ENCODE results near the gene ACSL1.

ACSL1 gene

DNA sequence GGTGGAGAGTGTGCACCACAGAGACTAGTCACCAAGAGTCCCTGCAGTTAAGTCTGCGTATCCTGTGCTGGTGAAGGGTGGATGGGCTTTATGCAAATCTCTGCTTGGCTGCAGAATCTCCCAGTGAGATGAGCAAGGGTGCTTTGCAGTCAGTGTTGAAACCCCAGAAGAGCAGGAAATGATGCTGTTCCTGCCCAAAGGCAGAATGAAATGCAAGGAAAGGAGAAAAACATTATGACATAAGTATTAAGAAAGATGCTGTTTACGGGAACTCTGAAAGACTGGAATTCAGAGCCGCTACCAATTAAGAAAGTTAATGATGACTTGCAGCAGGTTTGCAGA, 25.4 kb upstream of the ACSL1 start:
- TF ChIP-seq, protein P1, sequence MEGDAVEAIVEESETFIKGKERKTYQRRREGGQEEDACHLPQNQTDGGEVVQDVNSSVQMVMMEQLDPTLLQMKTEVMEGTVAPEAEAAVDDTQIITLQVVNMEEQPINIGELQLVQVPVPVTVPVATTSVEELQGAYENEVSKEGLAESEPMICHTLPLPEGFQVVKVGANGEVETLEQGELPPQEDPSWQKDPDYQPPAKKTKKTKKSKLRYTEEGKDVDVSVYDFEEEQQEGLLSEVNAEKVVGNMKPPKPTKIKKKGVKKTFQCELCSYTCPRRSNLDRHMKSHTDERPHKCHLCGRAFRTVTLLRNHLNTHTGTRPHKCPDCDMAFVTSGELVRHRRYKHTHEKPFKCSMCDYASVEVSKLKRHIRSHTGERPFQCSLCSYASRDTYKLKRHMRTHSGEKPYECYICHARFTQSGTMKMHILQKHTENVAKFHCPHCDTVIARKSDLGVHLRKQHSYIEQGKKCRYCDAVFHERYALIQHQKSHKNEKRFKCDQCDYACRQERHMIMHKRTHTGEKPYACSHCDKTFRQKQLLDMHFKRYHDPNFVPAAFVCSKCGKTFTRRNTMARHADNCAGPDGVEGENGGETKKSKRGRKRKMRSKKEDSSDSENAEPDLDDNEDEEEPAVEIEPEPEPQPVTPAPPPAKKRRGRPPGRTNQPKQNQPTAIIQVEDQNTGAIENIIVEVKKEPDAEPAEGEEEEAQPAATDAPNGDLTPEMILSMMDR (conservative IDR thresholded peaks at IDR 0.05; ENCODE audit: low read depth) = no peak
- ChIA-PET POLR2A (ENCODE audit: low non-redundant PET) (no interaction called here), CTCF (no interaction called here)
- no peak for DNase-seq (ENCODE audit: low spot score)
- H3K27ac ChIP-seq = no peak overlapping the region

DNA sequence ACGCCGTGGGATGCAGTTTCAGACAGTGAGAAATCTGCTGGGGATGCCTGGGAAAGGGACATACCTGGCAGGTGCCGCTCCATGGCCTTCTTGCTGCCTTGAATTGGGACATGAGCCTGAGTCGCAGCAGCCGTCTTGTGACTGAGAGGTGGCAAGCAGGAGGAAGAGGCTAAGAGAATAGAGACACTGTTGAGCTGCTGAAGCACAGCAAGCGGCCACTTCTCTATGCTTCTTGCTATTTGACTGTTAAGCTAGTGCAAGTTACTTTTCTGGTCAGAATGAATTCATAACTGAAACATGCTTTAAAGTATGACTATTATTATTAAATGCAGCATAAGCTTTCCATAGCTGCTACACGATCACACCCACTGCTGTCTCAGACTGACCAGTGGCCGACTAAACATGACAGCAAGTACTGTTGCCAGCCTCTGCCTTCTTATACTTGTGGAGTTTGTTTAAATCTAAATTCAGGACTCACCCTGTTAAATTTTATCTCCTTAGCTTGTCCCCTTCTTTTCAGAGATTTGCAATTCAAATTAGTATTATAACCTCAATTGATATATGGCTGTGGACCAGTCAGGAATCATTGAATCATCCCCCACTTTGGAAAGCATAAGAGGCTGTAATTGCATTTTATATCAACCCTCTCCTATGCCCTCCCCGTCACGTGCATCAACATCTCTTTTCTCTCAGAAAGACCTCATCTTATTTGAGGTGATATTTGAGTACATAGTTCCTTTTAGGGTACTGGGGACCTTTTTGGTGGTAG, 24.8 kb upstream of the ACSL1 start:
- no peak for DNase-seq (ENCODE audit: low spot score)
- H3K27ac ChIP-seq = no peak overlapping the region
- TF ChIP-seq, protein P1 (conservative IDR thresholded peaks at IDR 0.05; ENCODE audit: low read depth) = no peak
- ChIA-PET CTCF (interaction anchor here (0.7 kb wide), 1 partner anchor 523 kb away, joined by 3 read pairs; no protein-coding TSS in a partner anchor), POLR2A (ENCODE audit: low non-redundant PET) (no interaction called here)

DNA sequence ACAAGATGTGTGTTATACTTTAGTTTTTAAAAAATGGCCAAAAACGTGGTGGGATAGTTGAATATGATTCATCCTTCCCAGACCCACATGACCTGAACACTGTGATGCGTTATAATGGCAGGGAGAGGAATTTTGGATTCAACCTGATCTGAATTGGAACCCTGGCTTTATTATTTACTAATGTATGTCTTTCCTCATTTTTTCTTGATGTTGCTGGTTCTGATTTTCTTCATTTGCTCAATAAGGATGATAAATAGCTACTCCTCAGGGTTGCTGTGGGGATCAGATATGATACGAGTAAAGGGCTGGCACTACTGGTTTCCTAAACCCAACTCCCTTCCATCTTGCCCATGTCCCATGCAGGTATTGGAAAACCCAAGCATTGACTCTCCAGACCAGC, 24.2 kb upstream of the ACSL1 start:
- no peak overlapping the region for H3K27ac ChIP-seq
- TF ChIP-seq, protein P1 (conservative IDR thresholded peaks at IDR 0.05; ENCODE audit: low read depth) = no peak
- DNase-seq (ENCODE audit: low spot score) = no peak
- POLR2A ChIA-PET (ENCODE audit: low non-redundant PET) = no interaction called here
- CTCF ChIA-PET = interaction anchor here (0.7 kb wide), 1 partner anchor 522 kb away, joined by 3 read pairs; no protein-coding TSS in a partner anchor

DNA sequence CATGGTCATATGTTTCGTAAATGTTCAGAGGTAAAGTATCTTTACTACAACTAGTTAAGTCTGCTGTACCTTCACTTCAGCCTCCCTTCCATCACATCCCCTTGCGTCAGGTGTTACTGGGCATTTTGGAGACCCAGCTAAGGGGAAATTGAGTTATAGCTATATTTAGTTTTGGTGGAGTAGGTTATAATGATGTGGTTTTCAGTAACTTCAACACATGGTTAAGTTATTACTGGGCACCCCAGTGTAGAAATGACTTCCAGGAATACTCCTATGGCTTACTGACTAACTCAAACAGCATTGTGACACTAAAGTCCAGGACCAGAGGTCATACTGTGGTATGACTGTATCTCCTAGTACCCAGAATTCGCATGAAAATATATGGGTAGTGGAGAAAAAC, 23.4 kb upstream of the ACSL1 start:
- TF ChIP-seq, protein P1 (conservative IDR thresholded peaks at IDR 0.05; ENCODE audit: low read depth) = no peak
- H3K27ac ChIP-seq = no peak overlapping the region
- ChIA-PET CTCF (no interaction called here), POLR2A (ENCODE audit: low non-redundant PET) (no interaction called here)
- no peak for DNase-seq (ENCODE audit: low spot score)

DNA sequence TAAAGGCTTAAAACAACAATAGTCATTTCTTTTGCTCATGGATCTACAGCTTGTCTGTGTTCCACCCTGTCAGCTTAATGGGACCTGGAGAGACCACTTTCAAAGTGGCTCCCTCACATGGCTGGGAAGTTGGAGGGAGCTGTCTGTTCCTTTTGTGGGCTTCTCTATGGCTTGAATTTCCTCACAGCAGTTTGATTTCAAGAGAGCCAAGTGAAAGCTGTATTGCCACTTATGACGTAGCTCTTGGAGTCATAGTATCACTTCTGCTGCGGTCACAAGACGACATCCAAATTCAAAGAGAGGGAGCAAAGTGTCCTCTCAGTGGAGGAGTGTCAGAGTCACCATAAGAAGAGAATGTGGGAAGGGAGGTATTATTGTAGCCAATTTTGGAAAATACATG, 22.7 kb upstream of the ACSL1 start:
- CTCF ChIA-PET = interaction anchor here (0.6 kb wide), 1 partner anchor 226 kb away, joined by 3 read pairs; no protein-coding TSS in a partner anchor

DNA sequence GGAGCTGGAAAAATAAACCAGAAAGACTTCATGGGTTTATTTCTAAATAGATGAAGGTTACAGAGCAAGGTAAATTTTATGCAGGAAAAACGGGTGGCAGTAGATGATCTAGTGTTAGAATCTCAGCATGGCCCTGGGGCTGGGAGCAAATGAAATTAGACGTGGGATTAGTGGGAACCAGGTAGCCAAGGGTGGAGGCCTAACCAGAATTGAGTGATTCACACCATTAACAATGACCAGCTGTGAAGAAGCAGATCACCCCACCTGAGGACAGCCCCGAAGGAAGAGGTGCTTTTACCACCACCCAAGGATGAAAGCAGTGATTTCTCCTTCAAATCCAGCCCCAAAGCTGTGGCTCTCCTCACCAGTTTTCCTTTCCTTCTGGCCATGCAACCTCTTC, 20.8 kb upstream of the ACSL1 start:
- H3K27ac ChIP-seq = no peak overlapping the region
- TF ChIP-seq, protein P1 (conservative IDR thresholded peaks at IDR 0.05; ENCODE audit: low read depth) = no peak
- POLR2A ChIA-PET (ENCODE audit: low non-redundant PET) = no interaction called here
- CTCF ChIA-PET = no interaction called here
- no peak for DNase-seq (ENCODE audit: low spot score)

More for the DNA sequence above, 22.7 kb upstream of the ACSL1 start:
- TF ChIP-seq, protein P1 (conservative IDR thresholded peaks at IDR 0.05; ENCODE audit: low read depth) = no peak
- POLR2A ChIA-PET (ENCODE audit: low non-redundant PET) = interaction anchor here (0.6 kb wide), 1 partner anchor 369 kb away, joined by 4 read pairs; no protein-coding TSS in a partner anchor
- no peak for DNase-seq (ENCODE audit: low spot score)
- no peak overlapping the region for H3K27ac ChIP-seq
